Heart left ventricle (tissue), 13 donors: ENCODE results near the gene MPPED2.

ENCODE experiments used
- CTCF ChIP-seq, 12 donors: fragments of 200-600 bp; sonication (generic) in 4 of 12; IDR thresholded peaks; one replicate each; pipeline versions ENCODE4 v1.5.0 to v1.8.0; 2018 to 2022; ENCODE audit warnings: antibody characterized with exemption in 12 of 12, mild to moderate bottlenecking in 5 of 12
- POLR2A ChIP-seq, 2 donors: fragments of 450-650 bp; IDR thresholded peaks; one replicate each; pipeline ENCODE4 v1.6.1; 2017; ENCODE audit warnings: antibody characterized with exemption in 2 of 2, mild to moderate bottlenecking in 2 of 2, moderate library complexity in 2 of 2
- donor health status: ischemic (EF 13 %, LVEDD 7.1; RV severe dilation, severe dysfunction).
- donor health status: DM: no; HTN: yes; CAD: no.
- donor health status: DM: no; HTN: no; CAD: no.
- donor health status: ischemic (EF 25% LVEDD 6.9; RV normal size, moderate dysfunction).
- donor health status: ischemic (EF 25% LVEDD 5.7; RV mildly dilated, moderate dysfunction).
- donor health status: ischemic (EF 35%, LVEDD 5.7; RV mildly dilated, moderate dysfunction).
- donor health status: nonischemic (EF 11% LVEDD 7.7; RV severe dilation, severe dysfunction).
- donor health status: DM: yes; HTN: yes; CAD: no.
- donor health status: PGD.
- donor health status: ischemic (EF 29% LVEDD 5.4; RV normal size, mild dysfunction).
- donor health status: nonischemic (EF 23%, LVEDD 6.1; RV moderate dilation, normal function).

- TF ChIP-seq CTCF (IDR thresholded peaks at IDR 0.05) (no peak), POLR2A (IDR thresholded peaks at IDR 0.05) (no peak)
These were observed 36.1 kb downstream of the MPPED2 start for GRCh38 chr11:30550022-30550542.
